Measurements from ENCODE around the gene PGBD2.

The PGBD2 gene

GRCh38 chr1:248860007-248860406 lies 46.0 kb upstream of the PGBD2 start:
- in situ Hi-C loops (cut with MboI; ENCODE audit: low sequenced_read_pairs, unreplicated experiment): no loop called here
- no peak for DNase-seq (ENCODE audit: low spot score)
- TF ChIP-seq CTCF (IDR thresholded peaks at IDR 0.05; ENCODE audit: borderline replicate concordance, control extremely low read depth, extremely low read depth, insufficient read depth, missing control alignments): no peak

GRCh38 chr1:248861616-248862015 lies 44.4 kb upstream of the PGBD2 start:
- in situ Hi-C loops (cut with MboI; ENCODE audit: low sequenced_read_pairs, unreplicated experiment): no loop called here
- no peak for DNase-seq (ENCODE audit: low spot score)
- TF ChIP-seq CTCF (IDR thresholded peaks at IDR 0.05; ENCODE audit: borderline replicate concordance, control extremely low read depth, extremely low read depth, insufficient read depth, missing control alignments): no peak

- no peak for TF ChIP-seq CTCF (IDR thresholded peaks at IDR 0.05; ENCODE audit: borderline replicate concordance, control extremely low read depth, extremely low read depth, insufficient read depth, missing control alignments)
- no peak for DNase-seq (ENCODE audit: low spot score)
- in situ Hi-C loops (cut with MboI; ENCODE audit: low sequenced_read_pairs, unreplicated experiment): no loop called here
Observed at GRCh38 chr1:248862695-248862997, 43.4 kb upstream of the PGBD2 start.

- peak; percentile 83 for DNase-seq (ENCODE audit: low spot score)
- TF ChIP-seq CTCF (IDR thresholded peaks at IDR 0.05; ENCODE audit: borderline replicate concordance, control extremely low read depth, extremely low read depth, insufficient read depth, missing control alignments): no peak
- in situ Hi-C loops (cut with MboI; ENCODE audit: low sequenced_read_pairs, unreplicated experiment): no loop called here
Observed at GRCh38 chr1:248862998-248863881, 42.8 kb upstream of the PGBD2 start.

GRCh38 chr1:248871837-248872401 lies 34.1 kb upstream of the PGBD2 start:
- DNase-seq (ENCODE audit: low spot score): no peak
- TF ChIP-seq CTCF (IDR thresholded peaks at IDR 0.05; ENCODE audit: borderline replicate concordance, control extremely low read depth, extremely low read depth, insufficient read depth, missing control alignments): no peak
- in situ Hi-C loops (cut with MboI; ENCODE audit: low sequenced_read_pairs, unreplicated experiment): no loop called here

- TF ChIP-seq CTCF (IDR thresholded peaks at IDR 0.05; ENCODE audit: borderline replicate concordance, control extremely low read depth, extremely low read depth, insufficient read depth, missing control alignments): no peak
- in situ Hi-C loops (cut with MboI; ENCODE audit: low sequenced_read_pairs, unreplicated experiment): no loop called here
- peak; percentile 64 for DNase-seq (ENCODE audit: low spot score)
Observed at GRCh38 chr1:248872752-248873408, 33.2 kb upstream of the PGBD2 start.
